UCSD-AML1 (cell line): ENCODE results near the gene FBXO42.
"Not testable (repeated sequence)": the region's sequence is repeated elsewhere in the genome, so short reads cannot be mapped to it uniquely, and the experiment has no call there.

Source experiments
- DNase-seq: peaks from one replicate; lab custom pipeline; 2025; ENCODE audit not compliant: unreplicated experiment; lab: John Stamatoyannopoulos, UW

The FBXO42 gene

DNA sequence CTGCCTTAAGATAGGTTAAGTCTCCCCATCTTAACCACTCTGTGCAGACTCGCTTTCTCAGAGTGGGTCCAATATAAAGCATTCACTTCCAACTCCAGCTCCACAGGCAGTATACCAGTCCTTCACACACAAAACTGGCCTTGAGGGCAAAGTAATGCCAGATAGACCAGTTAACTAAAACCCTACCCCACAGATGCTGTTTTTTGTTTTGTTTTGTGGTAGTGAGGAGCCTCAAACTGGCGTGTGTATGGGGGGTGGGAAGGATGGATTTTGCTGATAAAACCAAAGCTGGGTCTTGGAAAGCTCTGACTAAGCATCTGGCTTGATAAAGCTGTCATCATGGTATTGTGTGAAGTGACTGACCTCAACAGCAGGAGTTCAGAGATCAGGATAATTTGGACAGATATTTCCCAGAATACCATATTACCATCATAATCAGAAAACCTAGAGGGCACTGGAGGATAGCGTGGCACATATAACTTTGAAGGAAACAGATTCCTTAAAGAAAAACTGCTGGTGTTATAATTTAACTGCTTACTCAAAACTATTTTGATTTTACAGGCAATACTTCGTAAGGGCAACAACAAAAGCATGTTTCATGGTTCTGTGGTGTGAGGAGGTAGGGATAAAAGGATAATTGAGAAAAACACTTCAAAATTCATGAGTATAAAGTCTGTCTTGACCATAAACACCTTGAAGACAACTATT, 85.7 kb downstream of the FBXO42 start:
- DNase-seq: no peak

DNA sequence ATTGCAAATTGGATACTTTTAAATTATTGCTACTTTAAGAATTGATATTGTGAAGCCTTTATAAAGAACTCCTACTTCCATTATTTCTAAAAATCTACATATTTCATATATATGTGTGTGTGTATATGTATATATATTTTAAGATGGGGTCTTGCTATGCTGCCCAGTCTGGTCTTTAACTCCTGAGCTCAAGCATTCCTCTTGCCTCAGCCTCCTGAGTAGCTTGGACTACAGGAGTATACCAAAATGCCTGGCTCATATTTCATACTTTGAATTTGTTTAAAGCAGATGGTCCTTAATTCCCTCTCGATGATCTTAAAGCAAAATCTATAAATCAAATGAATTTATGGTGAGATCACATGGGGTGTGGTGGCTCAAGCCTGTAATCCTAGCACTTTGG, 90.2 kb downstream of the FBXO42 start:
- DNase-seq: no peak

DNA sequence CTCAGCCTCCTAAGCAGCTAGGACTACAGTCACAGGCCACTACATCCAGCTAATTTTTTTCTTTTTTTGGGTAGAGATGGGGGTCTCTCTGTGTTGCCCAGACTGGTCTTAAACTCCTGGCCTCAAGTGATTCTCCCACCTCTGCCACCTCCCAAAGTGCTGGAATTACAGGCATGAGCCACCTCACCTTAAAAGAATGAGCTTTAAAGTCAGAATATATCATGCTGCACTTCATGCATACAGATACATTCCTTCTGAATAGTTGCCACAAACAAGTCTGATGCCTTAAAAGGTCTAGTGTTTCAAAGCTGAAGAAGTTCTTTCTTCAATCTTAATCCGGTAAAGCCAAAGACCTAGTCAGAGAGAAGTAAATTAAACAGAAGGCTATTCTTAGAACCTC, 91.5 kb downstream of the FBXO42 start:
- DNase-seq: no peak

DNA sequence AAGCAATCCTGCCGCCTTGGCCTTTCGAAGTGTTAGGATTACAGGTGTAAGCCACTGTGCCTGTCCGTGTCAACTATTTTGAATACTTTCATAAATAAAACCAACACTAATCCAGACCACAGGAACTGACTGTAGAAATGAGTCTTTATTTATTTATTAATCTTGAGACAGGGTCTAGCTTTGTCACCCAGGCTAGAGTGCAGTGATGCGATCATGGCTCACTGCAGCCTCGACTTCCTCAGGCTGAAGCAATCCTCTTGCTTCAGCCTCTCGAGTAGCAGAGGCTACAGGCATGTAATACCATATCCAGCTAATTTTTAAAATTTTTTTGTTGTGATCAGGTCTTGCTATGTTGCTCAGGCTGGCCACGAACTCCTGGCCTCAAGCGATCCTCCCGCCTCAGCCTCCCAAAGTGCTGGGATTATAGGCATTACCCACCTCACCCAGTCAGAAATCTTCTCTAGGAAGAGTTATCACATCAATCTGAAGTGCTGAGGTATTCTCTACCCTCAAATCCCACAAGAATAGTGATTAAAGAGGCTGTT, 93.6 kb downstream of the FBXO42 start:
- no peak for DNase-seq

DNA sequence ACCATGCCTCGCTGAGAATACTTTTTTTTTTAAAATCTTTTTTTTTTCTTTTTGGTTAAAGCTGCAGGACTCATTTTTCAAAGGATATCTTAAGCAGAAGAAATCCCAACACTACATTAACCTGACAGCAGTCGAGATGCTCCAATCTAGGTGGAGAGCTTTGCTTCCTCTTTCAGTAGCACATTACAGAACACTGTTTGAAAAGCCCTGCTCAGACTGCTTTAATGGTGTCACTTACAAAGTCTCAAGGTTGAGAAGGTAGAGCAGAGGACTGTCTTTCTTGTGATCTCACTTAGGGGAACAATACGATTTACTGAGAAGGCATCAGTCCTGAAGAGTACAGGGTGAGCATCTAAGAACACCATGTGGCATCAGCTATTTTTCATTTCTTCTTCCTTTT, 94.3 kb downstream of the FBXO42 start:
- DNase-seq: no peak

DNA sequence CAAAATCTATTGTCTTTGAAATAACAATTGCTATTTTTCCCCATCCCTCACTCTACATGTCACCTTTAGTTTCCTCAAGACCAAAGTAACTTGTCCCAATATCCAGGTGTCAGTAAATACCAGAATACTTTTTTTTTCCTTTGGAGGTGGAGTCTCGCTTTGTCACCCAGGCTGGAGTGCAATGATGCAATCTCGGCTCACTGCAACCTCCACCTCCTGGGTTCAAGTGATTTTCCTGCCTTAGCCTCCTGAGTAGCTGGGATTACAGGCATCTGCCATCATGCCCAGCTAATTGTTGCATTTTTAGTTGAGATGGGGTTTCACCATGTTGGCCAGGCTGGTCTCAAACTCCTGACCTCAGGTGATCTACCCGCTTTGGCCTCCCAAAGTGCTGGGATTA, 94.7 kb downstream of the FBXO42 start:
- DNase-seq: not testable (repeated sequence)

DNA sequence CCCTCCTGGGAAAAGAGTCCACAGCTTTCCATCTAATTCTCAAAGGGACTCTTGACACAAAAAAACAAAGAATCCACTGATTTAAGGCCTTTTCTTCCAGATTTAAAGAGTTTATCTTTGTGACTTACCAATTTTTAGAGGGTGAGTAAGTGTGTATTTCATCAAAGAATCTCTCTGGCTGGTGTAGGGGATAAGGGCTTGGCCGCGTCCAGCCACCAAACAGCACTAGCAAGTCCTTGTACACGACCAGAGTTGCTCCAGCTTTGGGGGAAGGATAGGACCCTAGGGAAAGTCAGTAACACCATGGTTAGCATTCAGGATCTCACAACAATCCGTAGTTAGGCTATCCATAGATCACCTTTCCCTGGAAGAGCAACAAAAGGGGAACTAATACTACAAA, 95.8 kb downstream of the FBXO42 start:
- DNase-seq: no peak

DNA sequence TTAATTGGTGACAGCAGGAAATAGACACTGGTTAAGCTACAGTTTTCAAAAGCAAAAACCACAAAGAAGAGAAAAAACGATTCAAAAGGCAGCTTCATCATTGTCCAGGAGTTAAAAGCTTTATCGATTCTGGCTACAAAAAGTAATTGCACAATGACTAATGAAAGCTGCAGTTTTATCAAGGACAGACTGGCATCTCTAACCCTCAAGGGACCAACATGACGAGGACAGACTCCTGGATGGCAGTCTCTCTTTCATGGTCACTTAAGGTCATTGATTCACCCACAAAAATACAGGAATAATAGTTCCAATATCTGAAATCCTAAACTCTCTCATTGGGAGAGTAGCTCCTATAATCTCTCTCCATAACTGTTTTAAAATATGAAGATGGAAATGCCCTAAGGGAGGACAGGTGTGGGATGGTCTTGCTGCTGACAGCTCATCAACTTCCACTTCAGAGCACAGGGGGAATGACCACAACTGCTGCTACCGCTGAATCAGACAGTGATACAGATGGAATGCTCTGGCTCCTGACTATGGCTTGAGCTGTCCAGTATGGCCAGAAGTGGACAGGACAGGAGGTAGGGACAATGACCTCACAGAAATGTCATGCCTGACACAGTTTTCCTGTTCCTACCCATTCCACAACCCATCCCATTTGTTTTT, 97.9 kb downstream of the FBXO42 start:
- DNase-seq: no peak

DNA sequence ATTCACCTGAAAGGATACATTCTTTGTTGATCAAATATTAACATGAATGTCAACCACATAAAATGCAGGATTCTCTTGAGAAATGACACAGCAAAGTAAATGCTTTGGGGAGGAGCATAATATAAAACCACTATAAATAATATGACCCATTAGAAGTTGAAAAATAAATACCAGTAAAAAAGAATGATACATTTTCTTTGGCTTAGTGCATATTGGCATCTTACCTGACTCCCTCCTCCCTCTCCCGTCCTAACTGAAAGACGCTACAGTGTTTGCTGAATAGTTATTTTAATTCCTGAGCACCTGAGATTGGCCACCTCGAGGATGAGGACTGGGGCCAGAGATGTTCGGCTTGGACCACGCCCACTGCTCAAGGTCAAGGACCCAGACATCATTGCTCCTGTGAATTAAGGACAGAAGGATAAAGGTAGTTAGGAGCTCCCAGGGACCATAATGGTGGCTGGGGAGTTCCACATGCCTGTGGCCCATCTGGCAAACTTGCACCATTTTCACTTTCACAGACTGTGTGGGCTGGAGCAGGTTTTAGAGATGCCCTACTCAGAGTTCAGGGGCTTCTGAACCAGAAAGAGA, 98.9 kb downstream of the FBXO42 start:
- DNase-seq: no peak

DNA sequence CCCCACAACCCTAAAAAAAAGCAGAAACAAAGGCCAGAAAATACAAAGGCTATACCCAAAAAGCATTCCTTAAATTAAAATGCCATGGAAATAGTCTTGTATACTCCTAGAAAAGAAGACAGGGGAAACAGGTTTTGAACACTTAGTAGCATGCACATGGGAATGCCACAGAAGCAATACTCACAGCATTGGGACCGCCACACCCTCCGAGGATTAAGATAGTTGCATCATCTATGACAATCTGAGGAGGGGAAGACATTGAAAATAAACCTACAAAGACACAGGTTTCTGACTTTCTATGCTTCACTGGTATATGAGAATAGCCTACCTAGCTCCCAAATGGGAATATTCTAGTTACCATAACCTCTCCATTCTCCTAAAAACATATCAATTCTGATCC, 99.4 kb downstream of the FBXO42 start:
- no peak for DNase-seq

DNA sequence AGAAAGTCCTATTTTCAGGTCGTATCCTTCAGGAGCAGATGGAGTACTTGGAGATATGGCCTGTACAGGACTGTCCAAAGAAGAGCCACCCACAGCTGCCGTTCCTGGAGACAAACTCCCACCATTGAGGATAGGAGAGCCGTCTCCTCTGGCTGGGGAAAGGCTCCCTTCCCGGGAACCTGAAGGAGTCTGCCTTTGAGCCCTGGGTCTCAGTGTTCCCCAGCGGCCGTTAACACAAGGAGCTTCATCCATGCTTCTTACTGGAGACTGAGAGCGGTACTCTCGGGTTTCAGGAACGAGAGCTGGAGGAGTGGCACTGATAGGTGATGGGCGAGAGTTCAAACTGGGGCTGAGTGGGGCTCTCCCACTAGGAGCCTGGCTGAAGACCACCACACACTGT, 100.9 kb downstream of the FBXO42 start:
- no peak for DNase-seq

DNA sequence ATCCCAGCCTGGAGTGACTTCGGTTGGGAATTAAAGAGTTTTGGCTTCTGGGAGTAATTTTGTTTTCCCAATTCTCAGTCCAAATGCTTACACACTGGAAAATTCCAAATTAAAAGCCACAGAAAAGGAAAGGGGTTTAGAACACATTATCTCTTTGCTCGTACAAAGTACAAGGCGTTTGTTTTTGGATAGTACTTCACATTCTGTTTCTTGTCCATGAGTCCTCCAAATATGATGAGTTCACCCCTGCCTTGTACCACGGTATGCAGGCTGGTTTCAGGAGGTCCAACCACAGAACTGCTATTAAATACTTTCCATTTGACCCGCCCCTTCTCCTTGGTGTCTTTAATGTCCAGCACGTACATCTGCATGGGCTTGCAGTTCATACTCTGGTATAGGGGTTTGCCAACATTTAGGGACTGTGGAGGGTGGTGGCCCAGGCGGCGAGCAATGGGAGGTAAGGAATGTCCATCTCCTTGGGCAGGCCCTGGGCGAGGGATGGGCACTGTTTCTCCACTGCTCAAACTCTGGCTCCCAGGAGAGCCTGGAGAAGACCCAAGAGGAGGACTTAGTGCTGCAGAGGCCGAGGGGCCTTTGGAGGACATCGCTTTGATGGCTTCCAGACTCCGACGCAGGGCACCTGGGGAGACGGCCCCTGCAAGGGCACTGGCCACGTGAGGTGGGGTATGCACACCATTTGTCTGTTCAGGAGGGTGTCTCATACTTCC, 101.6 kb downstream of the FBXO42 start:
- DNase-seq: no peak

DNA sequence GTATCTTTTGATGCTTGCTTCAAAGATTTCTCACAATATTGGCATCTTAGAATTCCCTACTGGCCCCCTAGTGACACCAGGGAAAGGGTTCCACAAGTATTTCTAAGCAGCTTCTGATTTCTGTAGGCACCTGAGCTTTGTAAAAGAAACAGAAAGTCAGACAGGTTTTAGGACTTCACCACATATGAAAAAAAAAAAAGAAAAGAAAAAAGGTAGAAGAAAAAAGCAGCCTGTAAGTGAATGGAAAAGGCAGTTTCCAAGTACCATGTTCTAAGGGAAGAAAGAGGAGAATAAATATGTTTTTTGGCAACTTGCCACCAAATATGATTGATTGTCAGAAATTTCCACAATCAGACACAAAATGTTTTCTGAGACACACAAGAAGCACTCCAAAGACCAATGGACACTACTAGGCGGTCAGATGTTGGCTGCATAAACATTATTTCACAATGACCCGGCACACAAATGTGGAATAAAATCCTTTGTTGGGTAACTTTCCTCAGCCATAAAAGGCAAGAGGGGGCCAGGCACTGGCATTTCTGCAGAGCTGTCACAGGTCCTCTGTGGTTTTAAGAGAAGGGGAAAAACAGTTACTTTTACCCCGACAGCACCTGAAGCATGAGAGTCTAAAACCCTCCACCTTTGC, 102.6 kb downstream of the FBXO42 start:
- DNase-seq: no peak

DNA sequence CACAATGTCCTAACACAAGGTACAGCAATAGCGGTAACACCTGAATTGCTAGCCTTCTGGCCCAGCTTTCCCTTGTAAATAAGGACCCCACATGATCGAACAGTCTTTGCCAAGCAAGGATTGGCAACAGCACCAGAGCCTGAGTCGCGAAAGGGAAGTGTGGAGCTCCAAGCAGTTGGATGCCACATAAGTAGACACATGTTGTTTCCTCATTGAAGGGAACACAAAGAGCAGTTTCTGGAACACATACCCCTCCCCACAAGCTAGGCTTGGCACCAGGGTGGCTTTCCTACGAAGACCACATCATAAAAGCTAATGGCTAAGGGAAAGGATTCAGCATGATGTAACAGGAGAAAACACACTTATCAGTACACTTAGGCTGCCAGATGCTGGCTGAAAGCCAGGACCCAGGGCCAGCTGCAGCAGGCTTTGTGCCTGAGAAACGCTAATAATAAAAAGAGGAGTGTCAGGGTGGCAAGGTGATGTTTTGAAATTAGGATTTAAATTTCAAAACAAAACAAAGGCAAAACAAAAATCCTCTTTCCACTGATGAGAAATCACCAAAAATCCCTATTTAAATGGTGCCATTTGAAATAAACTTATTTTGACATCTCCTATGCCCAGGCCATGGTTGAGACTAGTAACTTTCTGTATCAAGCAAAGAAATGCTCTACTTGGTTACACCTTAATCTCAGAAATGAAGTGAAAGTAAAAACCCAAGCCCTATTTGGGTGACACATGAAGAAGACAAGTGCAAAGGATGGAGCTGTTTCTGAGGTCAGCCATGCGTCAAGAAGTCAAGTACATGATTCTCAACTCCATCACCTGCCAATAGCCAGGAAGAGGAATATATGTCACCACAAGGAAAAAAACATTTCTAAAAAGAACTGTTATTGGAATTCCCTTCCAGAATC, 103.4 kb downstream of the FBXO42 start:
- peak; percentile 61 for DNase-seq

DNA sequence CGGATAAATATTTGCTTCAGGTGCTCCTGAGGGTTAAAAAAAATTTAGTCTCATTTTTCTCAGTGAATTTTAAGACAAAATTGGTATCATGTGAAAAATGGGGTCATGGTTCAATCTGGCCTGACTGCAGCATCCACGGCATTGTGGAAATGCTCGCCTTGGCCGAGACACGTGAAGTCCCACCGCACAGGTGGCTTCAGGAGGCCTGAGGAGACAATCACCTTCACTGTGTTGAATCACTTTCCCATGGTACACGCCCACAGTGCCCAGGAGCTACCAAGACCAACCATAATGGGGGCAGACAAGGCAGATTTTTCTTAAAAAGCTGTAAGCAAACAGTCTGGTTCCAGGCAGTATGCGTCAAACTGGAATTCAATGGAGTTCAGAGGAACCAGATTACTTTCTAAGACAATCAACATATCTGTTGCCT, 104.3 kb downstream of the FBXO42 start:
- DNase-seq: no peak

DNA sequence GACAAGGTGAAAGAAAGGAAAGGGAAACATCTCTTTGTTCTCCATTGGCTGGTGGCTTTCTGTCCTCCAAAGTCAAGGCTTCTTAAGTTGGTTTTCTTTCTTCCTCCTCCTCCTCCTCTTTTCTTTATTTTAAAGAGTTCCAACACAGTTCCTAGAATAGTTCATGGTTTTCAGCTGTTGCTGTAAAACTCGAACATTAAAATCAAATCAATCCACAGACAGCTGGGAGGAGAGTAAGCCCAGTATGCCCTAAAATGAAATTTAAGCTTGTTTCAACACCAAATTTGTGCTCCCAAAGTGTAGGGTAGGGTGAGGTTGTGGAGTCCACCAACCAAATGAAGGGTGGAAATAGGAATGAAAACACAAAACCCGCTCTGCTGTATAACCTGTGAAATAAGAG, 104.8 kb downstream of the FBXO42 start:
- DNase-seq: no peak

DNA sequence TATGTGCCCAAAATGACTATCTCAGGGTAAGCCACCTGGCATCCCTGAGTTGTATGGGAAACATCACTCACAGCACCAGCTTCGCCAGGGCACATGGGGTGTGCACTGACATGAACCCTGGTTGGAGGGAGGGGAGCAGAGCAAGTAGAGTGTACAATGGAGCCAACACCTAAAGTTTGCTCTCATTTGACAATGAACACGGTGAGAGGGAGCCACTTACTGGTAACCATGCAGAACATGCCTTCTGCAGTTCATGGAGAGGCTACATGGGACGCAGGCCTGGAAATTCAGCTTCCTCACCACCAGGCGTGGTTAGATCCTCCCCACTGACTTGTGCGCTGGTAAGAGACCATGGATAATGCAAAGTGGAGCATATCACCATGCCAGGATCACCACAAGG, 105.3 kb downstream of the FBXO42 start:
- no peak for DNase-seq

DNA sequence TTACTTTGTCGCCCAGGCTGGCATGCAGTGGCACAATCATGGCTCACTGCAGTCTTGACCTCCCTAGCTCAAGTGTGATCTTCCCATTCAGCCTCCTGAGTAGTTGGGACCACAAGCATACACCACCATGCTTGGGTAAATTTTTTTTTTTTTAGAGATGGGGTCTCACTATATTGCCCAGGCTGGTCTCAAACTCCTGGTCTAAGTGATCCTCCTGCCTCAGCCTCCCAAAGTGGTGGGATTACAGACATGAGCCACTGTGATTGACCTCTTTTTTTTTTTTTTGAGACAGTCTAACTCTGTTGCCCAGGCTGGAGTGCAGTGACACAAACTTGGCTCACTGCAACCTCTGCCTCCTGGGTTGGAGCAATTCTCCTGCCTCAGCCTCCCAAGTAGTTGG, 106.0 kb downstream of the FBXO42 start:
- not testable (repeated sequence) for DNase-seq

DNA sequence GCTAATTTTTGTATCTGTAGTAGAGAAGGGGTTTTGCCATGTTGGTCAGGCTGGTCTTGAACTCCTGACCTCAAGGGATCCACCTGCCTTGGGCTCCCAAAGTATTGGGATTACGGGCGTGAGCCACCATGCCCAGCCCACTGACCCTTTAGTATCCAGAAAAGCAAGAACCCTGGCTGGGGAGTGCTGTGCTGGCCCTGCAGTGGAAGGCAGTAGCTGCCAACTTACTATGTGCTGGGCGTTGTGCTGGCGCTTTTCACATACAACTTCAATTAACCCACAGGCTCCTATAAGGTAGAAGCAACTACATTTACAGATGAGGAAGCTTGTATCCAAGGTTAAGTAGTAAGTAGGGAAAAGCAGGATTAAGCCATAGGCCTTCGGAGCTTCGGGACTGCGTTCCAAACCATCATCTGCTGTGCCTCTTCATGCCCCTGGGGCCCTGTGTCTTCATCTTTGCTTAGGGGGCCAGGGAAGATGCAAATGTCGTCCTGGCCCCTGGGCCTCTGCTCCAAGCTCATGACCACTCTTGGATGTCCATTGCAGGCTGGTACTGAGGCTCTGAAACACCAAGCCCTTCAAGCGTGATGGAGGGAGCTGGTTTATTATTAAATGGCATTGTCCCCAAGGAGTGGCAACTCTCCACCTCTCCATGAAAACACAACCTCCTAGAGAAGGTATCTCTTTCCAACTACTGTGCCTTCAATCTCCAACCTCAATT, 106.6 kb downstream of the FBXO42 start:
- DNase-seq: no peak
